ENCODE results near the gene NUP205. TPM values are rescaled to one million over a fixed set of nuclear protein-coding genes. Genes with fewer than 3 reads are reported as not detected.

Gene NUP205
- total and polyA plus RNA-seq, 8 donors = 11.9 to 63.4 (median 24.4) TPM

DNA sequence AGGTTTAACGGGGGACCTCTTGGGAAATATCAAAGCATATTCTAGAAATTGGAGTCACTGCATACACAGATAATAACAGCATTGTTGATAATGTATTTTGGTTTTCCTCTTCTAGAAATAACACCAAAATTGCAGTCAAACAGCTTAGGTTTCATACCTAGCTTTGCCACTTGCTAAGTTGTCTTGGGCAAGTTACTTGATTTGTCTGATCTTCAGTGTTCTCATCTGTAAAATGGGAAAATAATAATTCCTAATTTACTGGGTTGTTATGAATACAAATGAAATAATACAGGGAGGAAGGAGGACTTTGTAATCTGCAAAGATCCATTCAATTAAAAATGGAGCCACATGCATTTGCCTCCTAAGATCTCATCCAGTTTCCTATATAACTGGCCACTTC, 20.3 kb upstream of the NUP205 start:
- no peak overlapping the region for H3K27ac ChIP-seq
- intact Hi-C loops (cut with DNase I; ENCODE audit: low total_unique reads) = no loop called here
- H3K4me1 ChIP-seq = peaks cover 0 to 7% (median 0%) of the 10 kb centered on the region in 4 donors
- no peaks in the 10 kb centered on the region for H3K36me3 ChIP-seq
- no peak overlapping the region for H3K4me3 ChIP-seq
- no peaks in the 10 kb centered on the region for H3K27me3 ChIP-seq
- DNase-seq = no peak
- WGBS, 5 donors = 79 to 89% (median 81%) methylated on average over 1 of the region's 1 CpG
- TF ChIP-seq EP300 (IDR thresholded peaks at IDR 0.05) = no peak
- TF ChIP-seq, protein P1, sequence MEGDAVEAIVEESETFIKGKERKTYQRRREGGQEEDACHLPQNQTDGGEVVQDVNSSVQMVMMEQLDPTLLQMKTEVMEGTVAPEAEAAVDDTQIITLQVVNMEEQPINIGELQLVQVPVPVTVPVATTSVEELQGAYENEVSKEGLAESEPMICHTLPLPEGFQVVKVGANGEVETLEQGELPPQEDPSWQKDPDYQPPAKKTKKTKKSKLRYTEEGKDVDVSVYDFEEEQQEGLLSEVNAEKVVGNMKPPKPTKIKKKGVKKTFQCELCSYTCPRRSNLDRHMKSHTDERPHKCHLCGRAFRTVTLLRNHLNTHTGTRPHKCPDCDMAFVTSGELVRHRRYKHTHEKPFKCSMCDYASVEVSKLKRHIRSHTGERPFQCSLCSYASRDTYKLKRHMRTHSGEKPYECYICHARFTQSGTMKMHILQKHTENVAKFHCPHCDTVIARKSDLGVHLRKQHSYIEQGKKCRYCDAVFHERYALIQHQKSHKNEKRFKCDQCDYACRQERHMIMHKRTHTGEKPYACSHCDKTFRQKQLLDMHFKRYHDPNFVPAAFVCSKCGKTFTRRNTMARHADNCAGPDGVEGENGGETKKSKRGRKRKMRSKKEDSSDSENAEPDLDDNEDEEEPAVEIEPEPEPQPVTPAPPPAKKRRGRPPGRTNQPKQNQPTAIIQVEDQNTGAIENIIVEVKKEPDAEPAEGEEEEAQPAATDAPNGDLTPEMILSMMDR (IDR thresholded peaks at IDR 0.05) = no peak
- no peaks in the 10 kb centered on the region for H3K9me3 ChIP-seq

GRCh38 chr7:135537905-135538304, 19.8 kb upstream of the NUP205 start:
- no peak for DNase-seq
- TF ChIP-seq POLR2AphosphoS5 (IDR thresholded peaks at IDR 0.05) (no peak), POLR2A (IDR thresholded peaks at IDR 0.05) (no peak), EP300 (IDR thresholded peaks at IDR 0.05) (no peak)
- TF ChIP-seq, protein P1 (IDR thresholded peaks at IDR 0.05) = no peak
- Histone ChIP-seq H3K9me3 (no peaks in the 10 kb centered on the region), H3K4me3 (no peak overlapping the region), H3K27ac (no peak overlapping the region), H3K4me1 (peaks cover 0 to 7% (median 0%) of the 10 kb centered on the region in 4 donors), H3K27me3 (no peaks in the 10 kb centered on the region), H3K36me3 (no peaks in the 10 kb centered on the region)
- intact Hi-C loops (cut with DNase I; ENCODE audit: low total_unique reads) = no loop called here

- intact Hi-C loops (cut with DNase I; ENCODE audit: low total_unique reads) = no loop called here
- no peak for TF ChIP-seq POLR2A (IDR thresholded peaks at IDR 0.05)
- no peak for TF ChIP-seq EP300 (IDR thresholded peaks at IDR 0.05)
- TF ChIP-seq, protein P1 (IDR thresholded peaks at IDR 0.05) = no peak
- no peak for TF ChIP-seq POLR2AphosphoS5 (IDR thresholded peaks at IDR 0.05)
- H3K4me3 ChIP-seq = no peak overlapping the region
- H3K27ac ChIP-seq = no peak overlapping the region
- 35 to 64% (median 52%) methylated on average over 3 of the region's 3 CpGs for WGBS, 5 donors
- H3K27me3 ChIP-seq = no peaks in the 10 kb centered on the region
- H3K9me3 ChIP-seq = no peaks in the 10 kb centered on the region
- no peaks in the 10 kb centered on the region for H3K36me3 ChIP-seq
- peaks cover 0 to 7% (median 0%) of the 10 kb centered on the region in 4 donors for H3K4me1 ChIP-seq
- no peak for DNase-seq
Measured at GRCh38 chr7:135538376-135538775, 19.3 kb upstream of the NUP205 start.

GRCh38 chr7:135539629-135540028, 18.1 kb upstream of the NUP205 start:
- H3K4me3 ChIP-seq = no peak overlapping the region
- TF ChIP-seq POLR2AphosphoS5 (IDR thresholded peaks at IDR 0.05) (no peak), POLR2A (IDR thresholded peaks at IDR 0.05) (no peak)
- TF ChIP-seq, protein P1 (IDR thresholded peaks at IDR 0.05) = no peak

More at GRCh38 chr7:135539629-135540028, 18.1 kb upstream of the NUP205 start:
- WGBS, 5 donors = 79 to 91% (median 86%) methylated on average over 2 of the region's 2 CpGs
- DNase-seq = no peak
- Histone ChIP-seq H3K27me3 (no peaks in the 10 kb centered on the region), H3K27ac (no peak overlapping the region), H3K9me3 (no peaks in the 10 kb centered on the region), H3K4me1 (peaks cover 0 to 7% (median 0%) of the 10 kb centered on the region in 4 donors), H3K36me3 (no peaks in the 10 kb centered on the region)
- intact Hi-C loops (cut with DNase I; ENCODE audit: low total_unique reads) = no loop called here
